ENCODE results near the gene GPC6.

DNA sequence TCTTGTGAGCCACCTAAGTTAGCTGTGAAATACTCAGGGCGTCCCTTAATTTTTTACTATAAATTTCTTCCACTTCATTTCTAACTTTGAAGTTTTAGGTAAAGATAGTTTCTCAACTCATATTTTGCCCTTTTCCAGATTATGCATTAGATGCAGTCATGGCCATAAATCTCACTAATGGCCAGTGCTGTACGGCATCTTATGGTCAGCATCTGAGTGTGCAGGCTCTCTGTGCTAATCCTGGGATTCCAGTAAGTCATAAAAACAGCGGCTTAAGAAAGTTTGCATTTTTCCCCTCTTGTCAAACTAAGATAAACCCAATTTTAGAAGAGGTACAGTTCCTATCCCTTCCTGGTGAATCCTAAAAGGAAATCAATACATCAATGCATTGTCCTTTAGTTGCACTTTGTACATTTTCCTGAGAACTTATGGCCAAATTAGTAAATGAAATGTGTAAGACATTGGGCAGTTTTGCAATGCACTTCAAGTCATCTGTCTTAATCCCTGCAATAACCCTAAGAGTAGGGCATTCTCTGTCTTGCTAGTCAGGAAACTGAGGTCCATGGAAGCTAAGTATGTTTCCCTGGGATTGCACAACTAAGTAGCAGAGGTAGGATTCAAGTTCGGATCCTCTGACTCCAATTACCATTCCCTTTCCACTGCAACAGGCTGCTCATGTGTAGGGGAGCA lies 1106.7 kb downstream of the GPC6 start:
- no peak for TF ChIP-seq GATA2 (IDR thresholded peaks at IDR 0.05; ENCODE audit: low read depth, low read length)
- TF ChIP-seq GATA3 (IDR thresholded peaks at IDR 0.05; ENCODE audit: low read depth, low read length), result no peak

All from SH-SY5Y (cell line).